GM12801 (cell line): ENCODE measurements around the gene C3.

Experiments used
- CTCF ChIP-seq: IDR thresholded peaks from one replicate; pipeline ENCODE4 v1.5.1; 2011; ENCODE audit warnings: control low read depth; ENCODE audit not compliant: insufficient read length; ENCODE audit errors: extremely low read depth

Gene C3

DNA sequence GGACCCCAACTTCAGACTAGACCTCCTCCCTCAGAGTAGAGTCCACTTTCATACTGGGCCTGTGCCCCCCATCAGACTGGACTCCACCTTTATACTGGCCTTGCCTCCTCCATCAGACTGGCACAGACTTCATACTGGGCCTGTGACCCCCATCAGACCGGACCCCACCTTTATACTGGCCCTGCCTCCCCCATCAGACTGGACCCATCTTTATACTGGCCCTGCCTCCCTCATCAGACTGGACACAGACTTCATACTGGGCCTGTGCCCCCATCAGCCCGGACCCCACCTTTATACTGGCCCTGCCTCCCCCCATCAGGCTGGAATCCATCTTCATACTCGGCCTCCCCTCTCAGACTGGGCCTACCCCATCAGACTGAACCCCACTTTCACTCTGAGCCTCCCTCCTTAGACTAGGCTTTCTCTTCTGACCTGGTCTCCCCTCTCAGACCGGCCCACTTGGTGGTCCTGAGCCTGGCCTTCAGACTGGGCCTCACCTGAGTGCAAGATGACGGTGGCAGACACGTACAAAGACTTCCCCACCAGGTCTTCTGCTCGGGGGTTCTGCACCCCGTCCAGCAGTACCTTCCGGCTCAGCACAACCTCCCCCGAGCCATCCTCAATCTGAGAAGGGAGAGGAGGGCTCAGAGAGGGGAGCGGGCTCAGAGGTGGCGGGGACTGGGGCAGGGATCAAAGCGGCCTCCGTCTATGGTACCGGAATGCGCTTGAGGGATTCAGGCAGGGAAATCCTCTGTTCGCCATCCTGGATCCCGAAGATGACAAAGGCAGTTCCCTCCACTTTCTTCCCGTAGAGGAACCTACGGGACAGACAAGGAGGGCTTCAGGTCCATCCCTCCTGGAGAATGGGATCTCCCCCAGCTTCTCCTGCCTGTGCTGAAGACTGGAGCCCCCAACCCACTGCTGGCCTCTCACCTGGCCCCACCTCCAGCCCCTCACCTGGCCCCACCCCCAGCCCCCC lies 7.5 kb downstream of the C3 start:
- TF ChIP-seq CTCF, result no peak

GRCh38 chr19:6712231-6712630 lies 8.2 kb downstream of the C3 start:
- no peak for TF ChIP-seq CTCF

- TF ChIP-seq CTCF, result no peak
These were observed 8.8 kb downstream of the C3 start for GRCh38 chr19:6711605-6712004.

DNA sequence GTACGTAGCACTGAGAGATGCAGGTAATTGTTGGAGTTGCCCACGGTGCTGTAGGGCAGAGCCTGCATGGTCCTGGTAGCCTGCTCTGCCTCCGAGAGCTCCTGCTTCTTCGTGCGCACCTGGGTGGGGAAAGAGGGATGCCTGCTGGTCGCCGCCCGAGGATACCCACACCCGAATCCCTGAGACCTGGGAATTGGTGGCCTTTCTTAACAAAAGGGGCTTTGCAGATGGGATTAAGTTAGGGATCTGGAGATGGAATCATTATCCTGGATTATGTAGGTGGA lies 9.4 kb downstream of the C3 start:
- no peak for TF ChIP-seq CTCF

DNA sequence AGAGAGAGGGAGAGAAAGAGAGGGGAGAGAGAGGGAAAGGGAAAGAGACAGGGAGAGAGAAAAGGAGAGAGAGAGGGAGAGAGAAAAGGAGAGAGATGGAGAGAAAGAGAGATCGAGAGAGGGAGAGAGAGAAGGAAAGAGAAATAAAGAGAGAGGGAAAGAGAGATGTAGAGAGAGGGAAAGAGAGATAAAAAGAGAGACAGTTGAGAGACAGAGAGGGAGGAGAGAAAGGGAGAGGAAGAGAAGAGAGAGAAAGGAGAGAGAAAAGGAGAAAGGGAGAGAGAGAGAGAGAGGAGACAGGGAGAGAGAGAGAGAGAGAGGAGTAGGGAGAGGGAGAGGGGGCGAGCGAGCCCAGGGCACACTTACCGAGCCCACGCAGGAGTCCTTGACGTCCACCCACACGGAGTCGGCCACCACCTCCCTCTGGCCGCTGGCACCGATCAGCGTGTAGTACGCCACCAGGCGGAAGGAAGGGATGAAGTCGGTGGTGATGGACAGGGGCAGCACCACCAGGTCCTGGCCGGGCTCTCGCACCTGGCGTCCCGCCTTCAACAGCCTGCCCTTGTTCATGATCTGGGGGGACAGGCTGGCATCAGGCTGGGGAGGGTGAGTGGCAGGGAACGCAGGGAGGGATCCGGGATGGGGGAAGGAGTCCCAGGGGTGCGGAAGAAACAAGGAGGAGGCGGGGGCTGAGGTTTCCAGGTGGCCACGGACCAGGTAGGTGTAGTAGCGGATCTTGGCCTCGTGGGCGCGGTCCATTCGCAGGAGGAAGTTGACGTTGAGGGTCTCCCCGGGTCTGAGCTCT lies 10.0 kb downstream of the C3 start:
- TF ChIP-seq CTCF, result no peak

GRCh38 chr19:6709549-6709948 lies 10.9 kb downstream of the C3 start:
- TF ChIP-seq CTCF, result no peak

- TF ChIP-seq CTCF, result no peak
These were observed 12.1 kb downstream of the C3 start for GRCh38 chr19:6708346-6708745.
